Measurements from ENCODE around the gene KLK6. TPM values are rescaled to one million over a fixed set of nuclear protein-coding genes. Genes with fewer than 3 reads are reported as not detected.
"Not testable (repeated sequence)": the region's sequence is repeated elsewhere in the genome, so short reads cannot be mapped to it uniquely, and the experiment has no call there.

KLK6 gene
- total RNA-seq, 1 donor from 2014 or later: 3.5 TPM

DNA sequence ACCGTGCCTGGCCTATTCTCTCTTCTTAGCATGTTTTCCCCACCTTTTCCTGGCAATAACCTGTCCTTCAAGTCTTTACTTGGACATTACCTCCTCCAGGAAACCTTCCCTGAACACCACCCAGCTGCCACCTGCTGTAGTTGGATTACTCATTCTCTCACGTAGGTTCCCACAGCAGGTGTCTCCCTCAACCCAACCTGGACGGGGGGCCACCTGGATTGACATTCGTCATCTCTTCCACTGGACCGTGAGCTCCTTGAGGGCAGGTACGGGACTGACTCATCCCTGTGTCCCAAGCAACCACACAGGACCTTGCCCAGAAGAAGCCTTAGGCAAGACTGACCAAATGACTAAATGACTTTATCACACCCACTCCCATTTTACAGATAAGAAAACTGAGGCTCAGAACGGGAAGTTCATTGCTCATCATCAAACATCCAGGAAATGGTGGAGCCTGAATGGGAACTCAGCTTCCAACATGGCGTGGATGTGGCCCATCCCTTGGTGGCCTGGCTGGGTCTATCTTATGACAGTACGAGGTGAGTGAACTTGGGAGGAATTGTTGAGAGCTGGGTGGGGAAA, 3.5 kb upstream of the KLK6 start:
- no peak for DNase-seq (ENCODE audit: low read depth)
- Histone ChIP-seq H3K27me3 (ENCODE audit: insufficient read depth, low read length) (no peaks in the 10 kb centered on the region), H3K4me3 (ENCODE audit: insufficient read depth, low read depth, low read length) (no peak overlapping the region), H4K20me1 (ENCODE audit: insufficient read depth, low read length) (no peaks in the 10 kb centered on the region), H3K27ac (ENCODE audit: low read depth, low read length) (no peak overlapping the region), H3K9me3 (ENCODE audit: insufficient read depth, low read depth, low read length) (no peaks in the 10 kb centered on the region), H3K36me3 (ENCODE audit: insufficient read depth, low read length) (no peaks in the 10 kb centered on the region), H3K79me2 (ENCODE audit: insufficient read depth, low read length) (no peaks in the 10 kb centered on the region), H3K9ac (ENCODE audit: low read length) (no peak overlapping the region), H3K4me1 (ENCODE audit: insufficient read depth, low read length) (no peaks in the 10 kb centered on the region), H2AFZ (ENCODE audit: low read depth, low read length) (no peak overlapping the region), H3K4me2 (ENCODE audit: low read length) (no peak overlapping the region)
- Mint-ChIP-seq H3K27me3 (ENCODE audit: low read depth, unreplicated experiment) (peaks cover 21% of the 10 kb centered on the region), H3K4me3 (ENCODE audit: unreplicated experiment) (no peak overlapping the region), H3K36me3 (ENCODE audit: low read depth, unreplicated experiment) (peaks cover 2% of the 10 kb centered on the region), H3K4me1 (ENCODE audit: low read depth, unreplicated experiment) (peaks cover 4% of the 10 kb centered on the region), H3K9me3 (ENCODE audit: unreplicated experiment) (no peaks in the 10 kb centered on the region), H3K27ac (ENCODE audit: unreplicated experiment) (no peak overlapping the region)
- no peak for TF ChIP-seq EZH2 (IDR thresholded peaks at IDR 0.05; ENCODE audit: insufficient read depth, low read length)
- TF ChIP-seq, protein P1, sequence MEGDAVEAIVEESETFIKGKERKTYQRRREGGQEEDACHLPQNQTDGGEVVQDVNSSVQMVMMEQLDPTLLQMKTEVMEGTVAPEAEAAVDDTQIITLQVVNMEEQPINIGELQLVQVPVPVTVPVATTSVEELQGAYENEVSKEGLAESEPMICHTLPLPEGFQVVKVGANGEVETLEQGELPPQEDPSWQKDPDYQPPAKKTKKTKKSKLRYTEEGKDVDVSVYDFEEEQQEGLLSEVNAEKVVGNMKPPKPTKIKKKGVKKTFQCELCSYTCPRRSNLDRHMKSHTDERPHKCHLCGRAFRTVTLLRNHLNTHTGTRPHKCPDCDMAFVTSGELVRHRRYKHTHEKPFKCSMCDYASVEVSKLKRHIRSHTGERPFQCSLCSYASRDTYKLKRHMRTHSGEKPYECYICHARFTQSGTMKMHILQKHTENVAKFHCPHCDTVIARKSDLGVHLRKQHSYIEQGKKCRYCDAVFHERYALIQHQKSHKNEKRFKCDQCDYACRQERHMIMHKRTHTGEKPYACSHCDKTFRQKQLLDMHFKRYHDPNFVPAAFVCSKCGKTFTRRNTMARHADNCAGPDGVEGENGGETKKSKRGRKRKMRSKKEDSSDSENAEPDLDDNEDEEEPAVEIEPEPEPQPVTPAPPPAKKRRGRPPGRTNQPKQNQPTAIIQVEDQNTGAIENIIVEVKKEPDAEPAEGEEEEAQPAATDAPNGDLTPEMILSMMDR (IDR thresholded peaks at IDR 0.05; ENCODE audit: insufficient read depth, low read depth, low read length): no peak
- no peak for FAIRE-seq

DNA sequence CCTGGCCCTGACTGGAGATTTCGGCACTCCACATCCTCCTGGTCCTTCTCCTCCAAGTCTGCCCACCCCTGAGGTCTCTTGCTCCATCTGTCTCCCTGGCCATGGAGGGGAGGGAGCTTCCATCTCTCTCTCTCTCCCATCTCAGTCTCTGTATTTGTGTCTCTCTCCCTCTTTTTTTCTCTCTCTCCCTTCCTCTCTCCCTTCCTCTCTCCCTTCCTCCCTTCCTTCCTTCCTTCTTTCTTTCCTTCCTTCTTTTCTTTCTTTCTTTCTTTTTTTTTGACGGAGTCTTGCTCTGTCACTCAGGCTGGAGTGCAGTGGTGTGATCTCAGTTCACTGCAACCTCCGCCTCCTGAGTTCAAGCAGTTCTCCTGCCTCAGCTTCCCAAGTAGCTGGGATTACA, 419 bp upstream of the KLK6 start:
- not testable (repeated sequence) for FAIRE-seq; H3K36me3 ChIP-seq (ENCODE audit: insufficient read depth, low read length); H3K9me3 ChIP-seq (ENCODE audit: insufficient read depth, low read depth, low read length); H3K27ac ChIP-seq (ENCODE audit: low read depth, low read length); H3K4me1 ChIP-seq (ENCODE audit: insufficient read depth, low read length); H3K27me3 ChIP-seq (ENCODE audit: insufficient read depth, low read length); H2AFZ ChIP-seq (ENCODE audit: low read depth, low read length); H4K20me1 ChIP-seq (ENCODE audit: insufficient read depth, low read length); H3K9ac ChIP-seq (ENCODE audit: low read length); H3K9me3 Mint-ChIP-seq (ENCODE audit: unreplicated experiment); H3K27ac Mint-ChIP-seq (ENCODE audit: unreplicated experiment); H3K79me2 ChIP-seq (ENCODE audit: insufficient read depth, low read length); H3K4me3 ChIP-seq (ENCODE audit: insufficient read depth, low read depth, low read length); H3K4me2 ChIP-seq (ENCODE audit: low read length); H3K36me3 Mint-ChIP-seq (ENCODE audit: low read depth, unreplicated experiment); H3K4me1 Mint-ChIP-seq (ENCODE audit: low read depth, unreplicated experiment); DNase-seq (ENCODE audit: low read depth); H3K4me3 Mint-ChIP-seq (ENCODE audit: unreplicated experiment)
- H3K27me3 Mint-ChIP-seq (ENCODE audit: low read depth, unreplicated experiment): peaks cover 20% of the 10 kb centered on the region

DNA sequence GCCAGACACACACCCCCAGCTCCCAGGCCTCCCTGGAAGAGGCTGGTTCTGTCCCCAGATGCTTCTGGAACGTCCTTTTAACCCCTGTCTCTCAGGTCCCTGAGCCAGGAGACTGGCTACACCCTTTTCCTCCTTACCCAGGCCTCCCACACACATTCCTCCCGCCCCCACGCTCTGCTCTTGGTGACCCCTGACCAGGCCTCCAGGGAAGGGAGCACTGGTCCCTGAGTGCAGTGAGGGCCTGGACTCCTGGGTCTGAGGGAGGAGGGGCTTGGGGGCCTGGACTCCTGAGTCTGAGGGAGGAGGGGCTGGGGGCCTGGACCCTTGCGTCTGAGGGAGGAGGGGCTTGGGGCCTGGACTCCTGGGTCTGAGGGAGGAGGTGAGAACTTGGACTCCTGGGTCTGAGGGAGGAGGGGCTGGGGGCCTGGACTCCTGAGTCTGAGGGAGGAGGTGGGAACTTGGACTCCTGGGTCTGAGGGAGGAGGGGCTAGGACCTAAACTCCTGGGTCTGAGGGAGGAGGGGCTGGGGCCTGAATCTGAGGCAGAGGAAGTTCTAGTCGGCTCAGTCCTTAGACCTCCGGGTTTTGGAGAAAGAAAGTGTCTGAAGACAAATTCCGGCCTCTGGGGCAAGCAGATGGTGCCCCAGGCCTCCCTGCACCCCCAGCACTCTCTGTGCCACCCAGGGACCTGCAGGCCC, 527 bp downstream of the KLK6 start:
- Histone ChIP-seq H3K4me1 (ENCODE audit: insufficient read depth, low read length) (no peaks in the 10 kb centered on the region), H3K36me3 (ENCODE audit: insufficient read depth, low read length) (no peaks in the 10 kb centered on the region), H3K79me2 (ENCODE audit: insufficient read depth, low read length) (no peaks in the 10 kb centered on the region), H3K9ac (ENCODE audit: low read length) (no peak overlapping the region), H3K27me3 (ENCODE audit: insufficient read depth, low read length) (no peaks in the 10 kb centered on the region), H2AFZ (ENCODE audit: low read depth, low read length) (no peak overlapping the region), H3K9me3 (ENCODE audit: insufficient read depth, low read depth, low read length) (no peaks in the 10 kb centered on the region), H3K27ac (ENCODE audit: low read depth, low read length) (no peak overlapping the region), H4K20me1 (ENCODE audit: insufficient read depth, low read length) (no peaks in the 10 kb centered on the region), H3K4me3 (ENCODE audit: insufficient read depth, low read depth, low read length) (no peak overlapping the region), H3K4me2 (ENCODE audit: low read length) (no peak overlapping the region)
- Mint-ChIP-seq H3K4me1 (ENCODE audit: low read depth, unreplicated experiment) (peaks cover 4% of the 10 kb centered on the region), H3K4me3 (ENCODE audit: unreplicated experiment) (no peak overlapping the region), H3K27me3 (ENCODE audit: low read depth, unreplicated experiment) (peaks cover 29% of the 10 kb centered on the region), H3K36me3 (ENCODE audit: low read depth, unreplicated experiment) (no peaks in the 10 kb centered on the region), H3K9me3 (ENCODE audit: unreplicated experiment) (peaks cover under 1% of the 10 kb centered on the region), H3K27ac (ENCODE audit: unreplicated experiment) (no peak overlapping the region)
- DNase-seq (ENCODE audit: low read depth) (no peak), FAIRE-seq (no peak)
- TF ChIP-seq EZH2 (IDR thresholded peaks at IDR 0.05; ENCODE audit: insufficient read depth, low read length): no peak
- TF ChIP-seq, protein P1 (IDR thresholded peaks at IDR 0.05; ENCODE audit: insufficient read depth, low read depth, low read length): no peak

All from astrocyte (in vitro differentiated cells and primary cell).